IMR-90 (cell line): ENCODE results near the gene NCKAP5. TPM values are rescaled to one million over a fixed set of nuclear protein-coding genes. Genes with fewer than 3 reads are reported as not detected.
A peak's percentile ranks its signal among the peaks of the same experiment; 100 is the strongest.

Experiments used
- ATAC-seq: fragments of 200-7000 bp; cut with Tn5 transposase; 2 replicates; pipeline ENCODE4 v1.9.1; 2020; ENCODE audit warnings: low read depth, mild to moderate bottlenecking, moderate library complexity
- BruUV-seq: library from RNA; stranded (reverse); fragments of 400-500 nt; replicated peaks from 2 replicates; lab custom pipeline; 2021; lab: Mats Ljungman, UMichigan
- CTCF ChIA-PET: fragments of 300-600 bp; formaldehyde crosslinking; extraction: SDS; loops from one replicate; lab custom pipeline; 2021; ENCODE audit warnings: antibody characterized with exemption; lab: Yijun Ruan, JAX
- POLR2A ChIA-PET: fragments of 300-600 bp; sonication (Branson Sonifier 250); formaldehyde crosslinking; loops from one replicate; lab custom pipeline; 2022; ENCODE audit warnings: antibody characterized with exemption; ENCODE audit not compliant: unreplicated experiment; lab: Charles Lee
- DNase-seq: peaks from one replicate; pipeline ENCODE4 v3.0.0; 2013
- H2AFZ ChIP-seq: replicated peaks from 2 replicates; pipeline ENCODE3; 2013; ENCODE audit warnings: low read length, mild to moderate bottlenecking; ENCODE audit not compliant: poor library complexity
- H2AK5ac ChIP-seq: 2 replicates; pipeline ENCODE4 v1.6.1; 2013; ENCODE audit warnings: low read depth, low read length, inconsistent platforms
- H2AK9ac ChIP-seq: replicated peaks from 2 replicates; pipeline ENCODE3; 2013; ENCODE audit warnings: mild to moderate bottlenecking, low read depth, low read length, moderate library complexity; ENCODE audit not compliant: poor library complexity
- H2BK120ac ChIP-seq: 2 replicates; pipeline ENCODE4 v1.6.1; 2013; ENCODE audit warnings: low read depth, low read length, inconsistent platforms
- H2BK15ac ChIP-seq: 3 replicates; pipeline ENCODE4 v1.6.1; 2013; ENCODE audit warnings: low read depth, low read length, inconsistent platforms
- H2BK20ac ChIP-seq: 2 replicates; pipeline ENCODE4 v1.6.1; 2013; ENCODE audit warnings: low read depth, mild to moderate bottlenecking, inconsistent platforms, low read length, moderate library complexity
- H2BK5ac ChIP-seq: 2 replicates; pipeline ENCODE4 v1.6.1; 2013; ENCODE audit warnings: mild to moderate bottlenecking, low read depth, low read length, inconsistent platforms; ENCODE audit not compliant: poor library complexity, severe bottlenecking
- H3K14ac ChIP-seq: replicated peaks from 2 replicates; pipeline ENCODE4 v1.6.1; 2013; ENCODE audit warnings: low read depth, low read length, inconsistent platforms
- H3K18ac ChIP-seq: 2 replicates; pipeline ENCODE4 v1.6.1; 2013; ENCODE audit warnings: low read depth, low read length, control low read depth
- H3K23ac ChIP-seq: 2 replicates; pipeline ENCODE4 v1.6.1; 2013; ENCODE audit warnings: low read depth, low read length, inconsistent platforms
- H3K27ac ChIP-seq: 2 replicates; pipeline ENCODE4 v1.5.1; 2013; ENCODE audit warnings: mild to moderate bottlenecking, control low read depth, low read length; ENCODE audit not compliant: insufficient read depth
- H3K27me3 ChIP-seq: 2 replicates; pipeline ENCODE4 v1.6.1; 2013; ENCODE audit warnings: low read length; ENCODE audit not compliant: control insufficient read depth, insufficient read depth
- H3K36me3 ChIP-seq: 2 replicates; pipeline ENCODE4 v1.6.1; 2013; ENCODE audit warnings: low read length, mixed read lengths; ENCODE audit not compliant: control insufficient read depth, insufficient read depth
- H3K4ac ChIP-seq: 2 replicates; pipeline ENCODE4 v1.6.1; 2013; ENCODE audit warnings: low read depth, low read length, inconsistent platforms
- H3K4me1 ChIP-seq: 2 replicates; pipeline ENCODE4 v1.6.1; 2013; ENCODE audit warnings: low read length, mixed read lengths; ENCODE audit not compliant: control insufficient read depth, insufficient read depth
- H3K4me2 ChIP-seq: 2 replicates; pipeline ENCODE4 v1.6.1; 2013; ENCODE audit warnings: low read depth, mild to moderate bottlenecking, control low read depth, low read length, moderate library complexity
- H3K4me3 ChIP-seq: 2 replicates; pipeline ENCODE4 v1.5.1; 2013; ENCODE audit warnings: low read depth, mild to moderate bottlenecking, control low read depth, low read length, moderate library complexity; ENCODE audit not compliant: insufficient read depth
- H3K56ac ChIP-seq: 2 replicates; pipeline ENCODE4 v1.6.1; 2013; ENCODE audit warnings: low read length, inconsistent platforms; ENCODE audit not compliant: insufficient read depth; ENCODE audit errors: extremely low read depth
- H3K79me1 ChIP-seq, 2 experiments: 2 replicates each; pipeline ENCODE4 v1.6.1; 2013; ENCODE audit warnings: low read length in 2 of 2, inconsistent platforms in 1 of 2, low read depth in 1 of 2
- H3K9ac ChIP-seq: 2 replicates; pipeline ENCODE4 v1.6.1; 2013; ENCODE audit warnings: low read depth, low read length, control low read depth
- H3K9me1 ChIP-seq: 2 replicates; pipeline ENCODE4 v1.6.1; 2013; ENCODE audit warnings: low read length, inconsistent platforms; ENCODE audit not compliant: insufficient read depth
- H3K9me3 ChIP-seq: 2 replicates; pipeline ENCODE4 v1.6.1; 2013; ENCODE audit warnings: low read length; ENCODE audit not compliant: control insufficient read depth, insufficient read depth
- H4K20me1 ChIP-seq: 2 replicates; pipeline ENCODE4 v1.6.1; 2013; ENCODE audit warnings: low read length, inconsistent platforms; ENCODE audit not compliant: insufficient read depth
- H4K5ac ChIP-seq: 2 replicates; pipeline ENCODE4 v1.6.1; 2013; ENCODE audit warnings: mild to moderate bottlenecking, low read depth, low read length, control low read depth
- H4K8ac ChIP-seq, 2 experiments: 2 replicates each; pipeline ENCODE4 v1.6.1; 2013; ENCODE audit warnings: low read depth in 2 of 2, low read length in 2 of 2, control low read depth in 1 of 2, inconsistent platforms in 1 of 2
- H4K91ac ChIP-seq: 2 replicates; pipeline ENCODE4 v1.6.1; 2013; ENCODE audit warnings: low read depth, low read length, inconsistent platforms; ENCODE audit not compliant: insufficient read depth
- BHLHE40 ChIP-seq: fragments of 150-350 bp; IDR thresholded peaks from 2 replicates; pipeline ENCODE4 v1.6.1; 2016; ENCODE audit warnings: mild to moderate bottlenecking, low read depth, low read length
- RCOR1 ChIP-seq: IDR thresholded peaks from 2 replicates; pipeline ENCODE4 v1.6.1; 2012; ENCODE audit warnings: mild to moderate bottlenecking, low read length, improper control_type of control experiment; ENCODE audit not compliant: insufficient replicate concordance
- WGBS, 2 experiments: methylation state at CpG; one replicate each; pipeline versions ENCODE4 v1.1.5 to v1.1.7; 2013; ENCODE audit warnings: missing lambda C conversion rate in 2 of 2; ENCODE audit not compliant: insufficient read length in 1 of 2; ENCODE audit errors: extremely low coverage in 2 of 2; 5-methylcytosine and 5-hydroxymethylcytosine counted together
- dilution Hi-C: fragments of 300-500 bp; cut with HindIII; formaldehyde crosslinking; loops from one replicate; pipeline ENCODE4 v1.14.3; 2018; ENCODE audit warnings: low sequenced_read_pairs; ENCODE audit not compliant: unreplicated experiment
- in situ Hi-C: fragments of 300-500 bp; cut with MboI; formaldehyde crosslinking; loops from 3 replicates; pipeline ENCODE4 v1.14.3; 2019; ENCODE audit warnings: low sequenced_read_pairs, inconsistent platforms, mixed read lengths
- intact Hi-C: fragments of 100-400 bp; cut with micrococcal nuclease; formaldehyde crosslinking; loops from 2 replicates; pipeline ENCODE4 v1.10.0; 2022
- polyA plus RNA-seq, 3 experiments: library from polyadenylated mRNA; depleted of rRNA; stranded (reverse); fragments of >200 nt; gene quantifications; 2 replicates each; pipeline ENCODE4 v1.2.3, GENCODE V29; 2012; ENCODE audit warnings: low replicate concordance in 1 of 3
- total RNA-seq: library from RNA; depleted of rRNA; stranded (reverse); fragments of >200 nt; gene quantifications from 2 replicates; pipeline ENCODE4 v1.2.3, GENCODE V29; 2012

NCKAP5 gene
- total and polyA plus RNA-seq, 2 of the 4 experiments (the other 2 are of a cell fraction), result 2.7 to 3.9 TPM

DNA sequence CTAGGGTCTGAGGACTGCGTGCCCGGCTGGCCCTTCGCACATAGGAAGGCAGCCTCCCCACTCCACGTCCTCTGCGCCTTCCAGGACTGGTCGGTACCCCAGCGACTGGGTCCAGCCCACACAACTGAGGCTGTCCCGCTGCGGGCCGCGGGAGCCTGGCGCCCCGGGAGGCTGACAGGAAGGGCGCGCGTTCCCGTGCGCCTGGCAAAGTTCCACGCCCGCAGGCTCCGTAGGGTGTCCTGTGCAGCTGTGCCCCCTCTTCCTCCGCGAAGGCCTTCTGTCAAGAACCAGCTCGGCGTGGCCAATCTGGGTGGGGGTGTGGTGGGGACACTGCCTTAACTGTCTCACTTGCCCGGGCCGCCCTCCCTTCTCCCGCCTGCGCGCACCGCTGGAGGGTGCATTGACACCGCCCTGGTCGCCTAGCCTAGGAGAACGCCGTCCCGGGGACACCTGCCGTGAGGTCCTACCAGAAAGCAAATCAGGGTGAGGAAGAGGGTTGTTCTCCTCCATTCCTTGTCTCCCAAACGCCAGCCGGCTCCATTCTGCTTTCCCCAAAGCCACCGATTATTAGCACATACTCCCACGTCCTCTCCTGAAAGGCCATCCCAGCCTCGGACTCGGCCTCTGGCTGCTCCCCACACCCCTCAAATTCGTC, 897.6 kb downstream of the NCKAP5 start:
- H3K4me1 ChIP-seq, result peaks cover 9% of the 10 kb centered on the region
- WGBS, 2 experiments, result 0% methylated on average over 7 of the region's 44 CpGs; no CpG with 5 or more reads in 1 of the 2 experiments
- peaks cover 4% of the 10 kb centered on the region for H4K20me1 ChIP-seq
- H3K18ac ChIP-seq, result peak overlapping the region; percentile 26; the same call in 1 of the 2 replicates
- peak overlapping the region; percentile 85 for H2AFZ ChIP-seq
- no TSS peak for BruUV-seq
- peak overlapping the region; percentile 77 for H2BK120ac ChIP-seq
- ATAC-seq, result peak; percentile 30
- in situ Hi-C loops, result loop anchor here (25.0 kb wide), 2 partner anchors 892 to 1167 kb away; partner anchors contain the start of gene NCKAP5
- no peaks in the 10 kb centered on the region for H3K27me3 ChIP-seq
- H3K9me3 ChIP-seq, result no peaks in the 10 kb centered on the region
- peak overlapping the region; percentile 95 for H3K56ac ChIP-seq
- H3K4ac ChIP-seq, result peak overlapping the region; percentile 87
- ChIA-PET POLR2A (no interaction called here), CTCF (no interaction called here)
- H3K14ac ChIP-seq, result peak overlapping the region; percentile 41
- H2AK5ac ChIP-seq, result peak overlapping the region; percentile 33
- H4K8ac ChIP-seq, result peak overlapping the region; percentile 46 to 54; a peak in 2 of 4 replicates
- peak overlapping the region; percentile 14 for H2BK20ac ChIP-seq
- TF ChIP-seq RCOR1, result no peak
- TF ChIP-seq BHLHE40, result 0 out of 2 replicates have a peak, but pooled peaks have one; percentile 21
- H3K4me3 ChIP-seq, result peak overlapping the region; percentile 69
- dilution Hi-C loops, result no loop called here
- peak overlapping the region; percentile 79 for H2AK9ac ChIP-seq
- H2BK5ac ChIP-seq, result peak overlapping the region; percentile 50
- no peaks in the 10 kb centered on the region; the same call in 1 of the 2 replicates for H3K36me3 ChIP-seq
- no peak for DNase-seq
- peak overlapping the region; percentile 91 for H3K4me2 ChIP-seq
- peak overlapping the region; percentile 56 for H3K27ac ChIP-seq
- peak overlapping the region; percentile 5; the same call in 1 of the 2 replicates for H4K5ac ChIP-seq
- peak overlapping the region; percentile 48; the same call in 1 of the 2 replicates for H3K9ac ChIP-seq
- peaks cover 8% of the 10 kb centered on the region for H3K9me1 ChIP-seq
- H3K79me1 ChIP-seq, result peaks cover 17 to 40% of the 10 kb centered on the region in 2 experiments
- peak overlapping the region; percentile 81 for H4K91ac ChIP-seq
- intact Hi-C loops, result loop anchor here (5.0 to 10.0 kb wide), 2 partner anchors 123 to 1174 kb away; no protein-coding TSS in a partner anchor
- peak overlapping the region; percentile 0; the same call in 2 of the 3 replicates for H2BK15ac ChIP-seq
- peak overlapping the region; percentile 82 for H3K23ac ChIP-seq
